ENCODE measurements around the gene CCDC141.
"Not testable (repeated sequence)": the region's sequence is repeated elsewhere in the genome, so short reads cannot be mapped to it uniquely, and the experiment has no call there.

The CCDC141 gene

GRCh38 chr2:179005976-179006375, 44.0 kb downstream of the CCDC141 start:
- Histone ChIP-seq H3K4me1 (ENCODE audit: control insufficient read depth, insufficient read depth, low read length, poor library complexity, severe bottlenecking) (no peaks in the 10 kb centered on the region), H3K9me3 (ENCODE audit: control insufficient read depth, low read length) (no peaks in the 10 kb centered on the region), H3K4me3 (ENCODE audit: extremely low read depth, insufficient read depth, low read length, poor library complexity, severe bottlenecking) (no peak overlapping the region), H3K27ac (ENCODE audit: low read depth, low read length, severe bottlenecking) (no peak overlapping the region), H3K36me3 (ENCODE audit: control insufficient read depth, insufficient read depth, low read length) (no peaks in the 10 kb centered on the region)
- 100% methylated on average over 1 of the region's 1 CpG; no CpG with 5 or more reads in 1 of the 2 experiments for WGBS, 2 experiments (ENCODE audit: insufficient coverage in 2 of 2)

- H3K36me3 ChIP-seq (ENCODE audit: control insufficient read depth, insufficient read depth, low read length) = no peaks in the 10 kb centered on the region
- no peaks in the 10 kb centered on the region for H3K4me1 ChIP-seq (ENCODE audit: control insufficient read depth, insufficient read depth, low read length, poor library complexity, severe bottlenecking)
- H3K4me3 ChIP-seq (ENCODE audit: extremely low read depth, insufficient read depth, low read length, poor library complexity, severe bottlenecking) = no peak overlapping the region
- no peak overlapping the region for H3K27ac ChIP-seq (ENCODE audit: low read depth, low read length, severe bottlenecking)
- WGBS, 2 experiments (ENCODE audit: insufficient coverage in 2 of 2) = 81 to 87% methylated on average over 4 of the region's 4 CpGs
- peaks cover 5% of the 10 kb centered on the region for H3K9me3 ChIP-seq (ENCODE audit: control insufficient read depth, low read length)
These were observed 50.5 kb downstream of the CCDC141 start for GRCh38 chr2:178999476-178999875.

GRCh38 chr2:178998539-178998938, 51.4 kb downstream of the CCDC141 start:
- H3K4me3 ChIP-seq (ENCODE audit: extremely low read depth, insufficient read depth, low read length, poor library complexity, severe bottlenecking) = no peak overlapping the region
- H3K4me1 ChIP-seq (ENCODE audit: control insufficient read depth, insufficient read depth, low read length, poor library complexity, severe bottlenecking) = no peaks in the 10 kb centered on the region
- H3K9me3 ChIP-seq (ENCODE audit: control insufficient read depth, low read length) = peaks cover 10% of the 10 kb centered on the region
- H3K36me3 ChIP-seq (ENCODE audit: control insufficient read depth, insufficient read depth, low read length) = no peaks in the 10 kb centered on the region
- no CpG with 5 or more reads among the region's 2 CpGs for whole genome bisulfite sequencing, 2 experiments (ENCODE audit: insufficient coverage in 2 of 2)
- no peak overlapping the region for H3K27ac ChIP-seq (ENCODE audit: low read depth, low read length, severe bottlenecking)

GRCh38 chr2:178997477-178997876, 52.5 kb downstream of the CCDC141 start:
- Histone ChIP-seq H3K9me3 (ENCODE audit: control insufficient read depth, low read length) (peaks cover 10% of the 10 kb centered on the region), H3K27ac (ENCODE audit: low read depth, low read length, severe bottlenecking) (no peak overlapping the region), H3K36me3 (ENCODE audit: control insufficient read depth, insufficient read depth, low read length) (no peaks in the 10 kb centered on the region), H3K4me3 (ENCODE audit: extremely low read depth, insufficient read depth, low read length, poor library complexity, severe bottlenecking) (no peak overlapping the region), H3K4me1 (ENCODE audit: control insufficient read depth, insufficient read depth, low read length, poor library complexity, severe bottlenecking) (no peaks in the 10 kb centered on the region)
- WGBS, 2 experiments (ENCODE audit: insufficient coverage in 2 of 2) = no CpG with 5 or more reads among the region's 2 CpGs

GRCh38 chr2:178997067-178997466, 52.9 kb downstream of the CCDC141 start:
- WGBS, 2 experiments (ENCODE audit: insufficient coverage in 2 of 2) = 100% methylated on average over 1 of the region's 1 CpG; no CpG with 5 or more reads in 1 of the 2 experiments
- Histone ChIP-seq H3K4me1 (ENCODE audit: control insufficient read depth, insufficient read depth, low read length, poor library complexity, severe bottlenecking) (no peaks in the 10 kb centered on the region), H3K36me3 (ENCODE audit: control insufficient read depth, insufficient read depth, low read length) (no peaks in the 10 kb centered on the region), H3K9me3 (ENCODE audit: control insufficient read depth, low read length) (peaks cover 10% of the 10 kb centered on the region), H3K27ac (ENCODE audit: low read depth, low read length, severe bottlenecking) (no peak overlapping the region), H3K4me3 (ENCODE audit: extremely low read depth, insufficient read depth, low read length, poor library complexity, severe bottlenecking) (no peak overlapping the region)

- H3K27ac ChIP-seq (ENCODE audit: low read depth, low read length, severe bottlenecking) = no peak overlapping the region
- H3K36me3 ChIP-seq (ENCODE audit: control insufficient read depth, insufficient read depth, low read length) = no peaks in the 10 kb centered on the region
- H3K9me3 ChIP-seq (ENCODE audit: control insufficient read depth, low read length) = peaks cover 10% of the 10 kb centered on the region
- 90 to 94% methylated on average over 2 to 4 of the region's 4 CpGs for WGBS, 2 experiments (ENCODE audit: insufficient coverage in 2 of 2)
- no peaks in the 10 kb centered on the region for H3K4me1 ChIP-seq (ENCODE audit: control insufficient read depth, insufficient read depth, low read length, poor library complexity, severe bottlenecking)
- no peak overlapping the region for H3K4me3 ChIP-seq (ENCODE audit: extremely low read depth, insufficient read depth, low read length, poor library complexity, severe bottlenecking)
These were observed 55.7 kb downstream of the CCDC141 start for GRCh38 chr2:178994264-178994663.

- H3K4me1 ChIP-seq (ENCODE audit: control insufficient read depth, insufficient read depth, low read length, poor library complexity, severe bottlenecking) = no peaks in the 10 kb centered on the region
- H3K36me3 ChIP-seq (ENCODE audit: control insufficient read depth, insufficient read depth, low read length) = no peaks in the 10 kb centered on the region
- WGBS, 2 experiments (ENCODE audit: insufficient coverage in 2 of 2) = 79 to 81% methylated on average over 2 of the region's 2 CpGs
- H3K27ac ChIP-seq (ENCODE audit: low read depth, low read length, severe bottlenecking) = no peak overlapping the region
- H3K4me3 ChIP-seq (ENCODE audit: extremely low read depth, insufficient read depth, low read length, poor library complexity, severe bottlenecking) = no peak overlapping the region
- H3K9me3 ChIP-seq (ENCODE audit: control insufficient read depth, low read length) = peaks cover 10% of the 10 kb centered on the region
These were observed 56.1 kb downstream of the CCDC141 start for GRCh38 chr2:178993788-178994187.

GRCh38 chr2:178992719-178993118, 57.2 kb downstream of the CCDC141 start:
- no CpG with 5 or more reads among the region's 3 CpGs for WGBS, 2 experiments (ENCODE audit: insufficient coverage in 2 of 2)
- H3K4me1 ChIP-seq (ENCODE audit: control insufficient read depth, insufficient read depth, low read length, poor library complexity, severe bottlenecking); H3K4me3 ChIP-seq (ENCODE audit: extremely low read depth, insufficient read depth, low read length, poor library complexity, severe bottlenecking); H3K36me3 ChIP-seq (ENCODE audit: control insufficient read depth, insufficient read depth, low read length); H3K27ac ChIP-seq (ENCODE audit: low read depth, low read length, severe bottlenecking): not testable (repeated sequence)
- H3K9me3 ChIP-seq (ENCODE audit: control insufficient read depth, low read length) = peaks cover 10% of the 10 kb centered on the region

- Histone ChIP-seq H3K36me3 (ENCODE audit: control insufficient read depth, insufficient read depth, low read length) (no peaks in the 10 kb centered on the region), H3K9me3 (ENCODE audit: control insufficient read depth, low read length) (peaks cover 10% of the 10 kb centered on the region), H3K27ac (ENCODE audit: low read depth, low read length, severe bottlenecking) (no peak overlapping the region), H3K4me3 (ENCODE audit: extremely low read depth, insufficient read depth, low read length, poor library complexity, severe bottlenecking) (no peak overlapping the region), H3K4me1 (ENCODE audit: control insufficient read depth, insufficient read depth, low read length, poor library complexity, severe bottlenecking) (no peaks in the 10 kb centered on the region)
- 55 to 57% methylated on average over 3 of the region's 4 CpGs for WGBS, 2 experiments (ENCODE audit: insufficient coverage in 2 of 2)
These were observed 59.2 kb downstream of the CCDC141 start for GRCh38 chr2:178990533-178991241.

GRCh38 chr2:178989424-178989823, 60.5 kb downstream of the CCDC141 start:
- H3K4me1 ChIP-seq (ENCODE audit: control insufficient read depth, insufficient read depth, low read length, poor library complexity, severe bottlenecking); H3K36me3 ChIP-seq (ENCODE audit: control insufficient read depth, insufficient read depth, low read length); H3K4me3 ChIP-seq (ENCODE audit: extremely low read depth, insufficient read depth, low read length, poor library complexity, severe bottlenecking); H3K9me3 ChIP-seq (ENCODE audit: control insufficient read depth, low read length); H3K27ac ChIP-seq (ENCODE audit: low read depth, low read length, severe bottlenecking): not testable (repeated sequence)
- no CpG with 5 or more reads among the region's 1 CpG for WGBS, 2 experiments (ENCODE audit: insufficient coverage in 2 of 2)

GRCh38 chr2:178982652-178983051, 67.3 kb downstream of the CCDC141 start:
- not testable (repeated sequence) for H3K36me3 ChIP-seq (ENCODE audit: control insufficient read depth, insufficient read depth, low read length); H3K27ac ChIP-seq (ENCODE audit: low read depth, low read length, severe bottlenecking); H3K4me1 ChIP-seq (ENCODE audit: control insufficient read depth, insufficient read depth, low read length, poor library complexity, severe bottlenecking); H3K9me3 ChIP-seq (ENCODE audit: control insufficient read depth, low read length); H3K4me3 ChIP-seq (ENCODE audit: extremely low read depth, insufficient read depth, low read length, poor library complexity, severe bottlenecking)
- 50 to 92% methylated on average over 1 to 5 of the region's 10 CpGs for WGBS, 2 experiments (ENCODE audit: insufficient coverage in 2 of 2)

Data from mesodermal cell (in vitro differentiated cells).